NCI-H510A (cell line): ENCODE results near the gene ZNF491.
"Not testable (repeated sequence)": the region's sequence is repeated elsewhere in the genome, so short reads cannot be mapped to it uniquely, and the experiment has no call there.

ENCODE experiments used
- DNase-seq: peaks from one replicate; lab custom pipeline; 2025; lab: John Stamatoyannopoulos, UW

The ZNF491 gene

DNA sequence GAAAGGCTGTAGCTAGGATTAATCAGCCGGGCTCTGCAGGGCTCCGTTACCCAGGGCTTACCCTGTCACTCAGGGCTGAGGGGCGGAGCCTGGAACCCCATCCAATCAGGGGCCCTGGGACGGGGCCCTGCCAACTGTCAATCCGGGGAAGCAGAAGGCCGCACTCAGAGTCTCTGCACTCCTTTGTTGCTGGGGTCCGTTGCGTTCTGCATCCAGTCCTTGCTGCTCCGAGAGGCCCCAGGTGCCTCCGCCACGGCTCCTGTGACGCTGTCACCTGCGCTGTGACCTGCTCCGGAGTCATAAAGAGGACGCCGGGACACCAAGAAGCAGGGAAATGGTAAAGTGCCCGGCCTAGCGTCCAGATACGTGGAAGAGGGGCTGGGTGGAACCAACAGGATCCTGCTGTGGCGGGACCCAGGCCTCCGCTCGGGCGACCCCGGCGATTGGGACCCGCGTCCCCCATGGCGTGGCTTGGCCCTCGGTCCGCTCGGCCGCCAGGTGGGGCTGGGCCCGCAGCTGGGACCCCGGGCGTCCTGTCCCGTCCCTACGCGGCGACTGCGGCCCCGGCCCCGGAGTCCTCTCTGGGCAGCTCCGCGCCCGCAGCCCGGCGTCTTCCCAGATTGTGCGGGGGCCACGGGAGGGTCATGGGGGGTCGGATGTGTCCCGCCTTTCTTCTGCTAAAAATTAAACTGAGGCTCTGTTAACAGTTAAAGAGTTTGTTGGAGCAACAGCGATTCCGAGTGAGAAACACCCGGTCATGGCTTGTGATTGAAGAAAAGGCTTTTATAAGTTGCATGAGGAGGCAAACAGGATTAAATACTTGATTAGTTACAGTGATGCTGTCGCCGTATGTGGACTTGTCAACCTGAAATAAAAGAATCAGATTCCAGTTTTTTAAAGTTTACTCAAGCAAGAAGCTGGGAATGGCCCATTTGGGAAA lies at the start of gene ZNF491:
Gene ZNF491, plus strand, starts transcription at position 133 of the 940 bp plus-strand sequence. CDS start 7,431 bp downstream, outside the sequence.
- DNase-seq: peak; percentile 81

DNA sequence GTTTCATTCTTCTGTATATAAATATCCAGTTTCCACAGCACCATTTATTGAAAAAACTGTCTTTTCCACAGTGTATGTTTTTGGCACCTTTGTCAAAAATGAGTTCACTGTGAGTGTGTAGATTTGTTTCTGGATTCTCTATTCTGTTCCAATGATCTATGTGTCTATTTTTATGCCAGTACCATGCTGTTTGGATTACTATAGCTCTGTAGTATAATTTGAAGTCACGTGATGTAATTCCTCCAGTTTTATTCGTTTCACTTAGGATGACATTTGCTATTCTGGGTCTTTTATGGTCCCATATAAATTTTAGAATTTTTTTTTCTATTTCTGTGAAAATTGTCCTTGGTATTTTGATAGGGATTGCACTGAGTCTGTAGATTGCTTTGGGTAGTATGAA lies 48.6 kb upstream of the ZNF491 start:
- DNase-seq: no peak

DNA sequence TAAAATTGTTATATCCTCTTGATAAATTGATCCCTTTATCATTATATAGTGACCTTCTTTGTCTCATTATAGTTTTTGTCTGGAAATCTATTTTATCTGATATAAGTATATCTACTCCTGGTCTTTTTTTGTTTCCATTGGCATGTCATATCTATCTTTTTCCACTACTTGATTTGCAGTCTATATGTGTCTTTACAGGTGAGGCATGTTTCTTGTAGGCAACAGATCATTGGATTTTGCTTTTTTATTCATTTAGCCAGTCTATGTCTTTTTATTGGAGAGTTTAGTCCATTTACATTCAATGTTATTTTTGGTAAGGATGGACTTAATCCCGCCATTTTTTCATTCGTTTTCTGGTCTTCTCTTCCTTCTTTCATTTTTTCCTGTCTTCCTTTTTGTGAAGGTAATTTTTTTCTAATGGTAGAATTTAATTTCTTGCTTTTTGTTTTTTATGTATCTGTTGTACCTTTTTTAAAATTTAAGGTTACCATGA lies 46.0 kb upstream of the ZNF491 start:
- no peak for DNase-seq

DNA sequence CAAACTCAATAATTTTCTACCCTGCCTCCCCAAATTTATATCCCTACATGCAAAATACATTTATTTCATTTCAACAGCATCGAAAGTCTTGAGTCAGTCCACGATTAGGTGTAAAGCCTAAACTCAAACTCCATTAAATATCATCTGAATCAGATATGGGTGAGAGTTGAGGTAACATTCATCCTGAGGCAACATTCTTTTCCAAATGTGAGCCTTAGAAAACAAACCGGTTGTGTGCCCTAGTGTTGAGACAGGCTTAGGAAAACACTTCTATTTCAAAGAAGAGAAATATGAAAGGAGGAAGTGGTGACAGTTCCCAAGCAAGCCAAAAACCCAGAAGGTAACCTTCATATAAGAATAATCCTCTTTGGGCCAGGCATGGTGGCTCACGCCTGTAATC lies 43.7 kb upstream of the ZNF491 start:
- no peak for DNase-seq

DNA sequence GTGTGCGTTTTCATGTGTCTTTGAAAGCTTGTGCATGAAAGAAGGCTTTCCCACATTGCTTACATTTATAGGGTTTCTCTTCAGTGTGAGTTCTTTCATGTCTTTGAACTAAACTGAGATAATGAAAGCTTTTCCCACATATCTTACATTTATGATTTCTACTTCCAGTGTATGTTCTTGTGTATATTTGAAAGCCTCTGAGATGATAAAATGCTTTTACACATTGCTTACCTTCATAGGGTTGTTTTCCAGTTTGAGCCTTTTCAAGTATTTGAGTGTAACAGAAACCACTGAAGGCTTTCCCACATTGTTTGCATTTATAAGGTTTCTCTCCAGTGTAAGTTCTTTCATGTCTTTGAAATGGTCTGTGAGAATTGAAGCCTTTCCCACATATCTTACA lies 41.4 kb upstream of the ZNF491 start:
- no peak for DNase-seq

DNA sequence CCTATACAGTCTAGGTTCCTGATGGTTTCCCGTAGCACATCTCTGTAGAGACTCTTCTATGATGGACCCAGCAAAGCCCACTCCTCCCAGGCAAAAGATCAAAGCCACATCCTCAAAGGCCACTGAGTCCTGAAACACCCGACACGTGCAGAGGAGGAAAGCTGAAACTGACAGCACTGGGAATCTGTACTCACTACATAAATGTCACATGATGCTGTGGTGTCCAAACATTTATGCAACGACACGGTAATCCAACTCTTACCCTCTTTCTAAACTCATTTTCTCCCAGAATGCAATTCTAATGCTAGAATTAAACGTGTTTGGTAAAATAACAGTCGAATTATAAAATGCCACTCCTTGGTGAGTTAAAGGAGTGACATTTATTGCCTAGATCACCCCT lies 38.5 kb upstream of the ZNF491 start:
- no peak for DNase-seq

DNA sequence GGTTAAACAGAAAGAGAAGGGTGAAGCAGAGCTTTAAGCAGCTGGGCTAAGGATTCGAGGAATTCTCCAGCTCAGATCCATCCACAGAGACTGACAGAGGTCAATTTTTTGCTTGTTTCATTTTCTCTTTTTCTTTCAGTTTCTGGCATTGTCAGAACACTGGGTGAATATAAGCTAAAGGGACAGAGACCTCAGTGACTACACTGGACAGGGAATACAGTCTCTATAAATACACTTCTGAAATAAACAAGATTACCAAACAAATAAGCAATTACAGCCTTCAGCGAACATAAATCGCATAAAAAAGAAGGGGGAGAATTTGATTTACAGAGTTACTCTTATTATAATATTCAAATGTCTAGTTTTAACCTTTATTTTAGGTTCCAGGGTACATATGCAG lies 35.2 kb upstream of the ZNF491 start:
- no peak for DNase-seq

DNA sequence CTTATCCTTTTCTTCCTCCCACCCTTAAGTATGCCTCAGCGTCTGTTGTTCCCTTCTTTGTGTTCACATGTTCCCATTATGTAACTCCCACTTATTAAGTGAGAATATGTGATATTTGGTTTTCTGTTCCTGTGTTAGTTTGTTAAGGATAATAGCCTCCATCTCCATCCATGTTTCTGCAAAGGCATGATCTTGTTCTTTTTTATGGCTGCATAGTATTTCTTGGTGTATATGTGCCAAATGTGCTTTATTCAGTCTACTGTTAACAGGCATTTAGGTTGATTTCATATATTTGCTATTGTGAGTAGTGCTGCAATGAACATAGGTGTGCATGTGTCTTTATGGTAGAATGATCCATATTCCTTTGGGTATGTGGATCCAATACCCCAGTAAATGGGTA lies 34.7 kb upstream of the ZNF491 start:
- DNase-seq: no peak

DNA sequence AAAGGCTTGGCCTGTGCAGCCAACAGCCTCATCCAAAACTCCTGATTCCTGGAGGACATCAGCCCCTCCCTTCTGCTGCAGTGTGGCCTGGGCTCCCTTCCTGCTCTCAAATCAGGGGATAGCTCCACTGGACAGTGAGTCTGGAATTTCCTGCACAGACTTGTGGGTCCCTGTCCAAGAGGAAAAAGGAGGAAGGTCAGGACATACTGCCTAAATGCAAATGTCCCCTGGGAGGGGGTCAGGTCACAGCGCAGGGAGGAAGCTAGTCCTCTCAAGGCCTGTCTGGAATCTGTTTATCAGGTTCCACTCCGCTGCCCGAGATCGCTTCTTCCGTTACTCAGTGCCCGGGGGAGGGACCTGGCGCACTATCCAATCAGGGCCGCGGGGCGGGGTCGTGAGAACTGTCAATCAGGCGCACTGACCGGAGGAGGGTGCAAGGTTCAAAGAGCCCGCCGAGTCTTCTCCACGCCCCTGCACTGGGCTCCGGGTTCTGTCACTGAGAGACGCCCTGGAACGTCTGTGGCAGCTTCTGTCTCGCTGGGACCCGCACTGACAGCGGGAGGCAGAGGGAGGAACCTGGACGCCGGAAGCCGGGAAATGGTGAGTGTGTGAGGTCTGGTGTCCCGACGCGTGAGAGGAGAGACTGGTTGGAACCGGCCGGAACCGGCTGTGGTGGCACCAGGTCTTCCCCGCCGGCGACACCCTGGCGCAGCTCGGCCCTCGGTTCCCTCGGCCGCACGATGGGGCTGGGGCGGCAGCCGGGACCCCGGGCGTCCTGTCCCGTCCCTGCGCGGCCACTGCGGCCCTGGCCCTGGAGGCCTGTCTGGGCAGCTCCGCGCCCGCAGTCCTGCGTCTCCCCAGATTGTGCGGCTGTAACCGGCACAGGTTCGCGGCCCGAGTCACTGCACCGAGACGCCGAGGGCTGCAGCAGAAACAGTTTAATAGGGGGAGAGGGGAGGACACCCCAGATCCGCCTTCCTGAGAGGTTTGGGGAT lies 31.4 kb upstream of the ZNF491 start, which contains the start of gene ZNF441:
Gene ZNF441, plus strand, starts transcription at position 404 of the 995 bp plus-strand sequence. Its CDS starts 194 bp downstream, at position 598.
- peak; percentile 90 for DNase-seq

DNA sequence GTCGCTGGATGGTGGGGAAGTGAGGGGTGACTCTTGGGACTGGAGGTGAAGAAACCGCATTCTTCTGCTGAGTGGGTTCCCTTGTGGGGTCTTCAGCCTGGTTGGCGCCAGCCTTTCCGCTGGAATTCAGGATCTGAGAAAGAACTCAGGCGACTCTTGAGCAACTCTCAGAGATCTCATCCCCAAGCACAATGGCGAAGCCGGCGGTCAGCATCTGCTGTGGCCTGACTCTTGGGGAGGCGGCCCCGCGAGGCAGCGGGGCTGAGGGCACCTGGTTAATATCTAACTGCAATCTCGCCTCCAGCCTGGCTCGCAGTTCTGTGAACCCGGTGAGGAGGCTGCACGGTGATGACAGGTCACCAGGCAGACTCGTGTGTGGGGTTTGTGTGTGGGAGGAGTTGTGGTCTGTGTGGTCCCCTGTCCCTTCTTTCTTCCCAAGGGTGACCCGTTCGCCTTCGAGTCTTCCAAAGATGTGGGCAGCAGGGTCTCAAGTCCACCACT lies 30.6 kb upstream of the ZNF491 start:
- DNase-seq: no peak

DNA sequence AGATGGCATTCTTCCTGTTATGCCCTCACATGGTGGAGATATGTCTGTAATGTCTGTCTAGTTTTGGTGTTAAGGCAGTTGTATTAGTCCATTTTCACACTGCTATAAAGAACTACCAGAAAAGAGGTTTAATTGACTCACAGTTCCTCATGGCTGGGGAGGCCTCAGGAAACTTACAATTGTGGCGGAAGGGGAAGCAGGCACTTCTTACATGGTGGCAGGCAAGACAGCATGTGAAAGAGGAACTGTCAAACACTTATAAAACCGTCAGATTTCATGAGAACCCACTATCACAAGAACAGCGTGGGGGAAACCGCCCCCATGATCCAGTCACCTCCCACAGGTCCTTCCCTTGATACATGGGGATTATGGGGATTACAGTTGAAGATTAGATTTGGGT lies 28.3 kb upstream of the ZNF491 start:
- no peak for DNase-seq

DNA sequence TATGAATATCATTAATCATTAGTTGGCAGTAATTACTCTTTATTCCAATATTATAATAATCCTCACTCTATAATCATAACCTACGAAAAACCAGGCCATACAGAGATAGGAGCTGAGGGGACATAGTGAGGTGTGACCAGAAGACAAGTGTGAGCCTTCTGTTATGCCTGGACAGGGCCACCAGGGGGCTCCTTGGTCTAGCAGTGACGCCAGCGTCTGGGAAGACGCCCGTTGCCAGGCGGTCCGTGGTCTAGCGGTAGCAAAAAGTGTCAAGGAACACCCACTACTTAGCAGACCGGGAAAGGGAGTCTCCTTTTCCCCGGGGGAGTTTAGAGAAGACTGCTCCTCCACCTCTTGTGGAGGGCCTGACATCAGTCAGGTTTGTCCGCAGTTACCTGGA lies 26.8 kb upstream of the ZNF491 start:
- not testable (repeated sequence) for DNase-seq

DNA sequence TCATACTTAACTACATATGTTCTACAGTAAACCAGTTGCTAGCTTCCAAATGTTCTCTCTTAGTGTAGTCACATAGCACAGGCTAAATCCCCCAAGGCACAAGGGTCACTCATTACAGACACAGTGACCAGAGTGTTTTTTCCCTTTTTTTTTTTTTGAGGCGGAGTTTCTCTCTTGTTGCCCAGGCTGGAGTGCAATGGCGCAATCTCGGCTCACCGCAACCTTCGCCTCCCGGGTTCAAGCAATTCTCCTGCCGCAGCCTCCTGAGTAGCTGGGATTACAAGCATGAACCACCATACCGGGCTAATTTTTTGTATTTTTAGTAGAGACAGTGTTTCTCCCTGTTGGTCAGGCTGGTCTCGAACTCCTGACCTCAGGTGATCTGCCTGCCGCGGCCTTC lies 21.7 kb upstream of the ZNF491 start:
- DNase-seq: not testable (repeated sequence)

DNA sequence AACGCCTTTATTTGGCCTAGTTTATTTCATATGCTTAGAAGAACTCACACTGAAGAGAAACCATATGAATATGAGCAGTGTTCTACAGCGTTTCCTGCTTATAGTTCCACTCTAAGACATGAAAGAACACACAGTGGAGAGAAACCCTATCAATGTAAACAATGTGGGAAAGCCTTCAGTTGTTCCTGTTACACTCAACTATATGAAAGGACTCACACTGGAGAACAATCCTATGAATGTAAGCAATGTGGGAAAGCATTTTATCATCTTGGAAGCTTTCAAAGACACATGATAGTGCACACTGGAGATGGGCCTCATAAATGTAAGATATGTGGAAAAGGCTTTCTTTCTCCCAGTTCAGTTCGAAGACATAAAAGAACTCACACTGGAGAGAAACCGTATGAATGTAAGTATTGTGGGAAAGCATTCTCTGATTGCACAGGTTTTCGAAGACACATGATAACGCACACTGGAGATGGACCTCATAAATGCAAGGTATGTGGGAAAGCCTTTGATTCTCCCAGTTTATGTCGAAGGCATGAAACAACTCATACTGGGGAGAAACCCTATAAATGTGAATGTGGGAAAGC lies 17.8 kb upstream of the ZNF491 start:
- DNase-seq: no peak

DNA sequence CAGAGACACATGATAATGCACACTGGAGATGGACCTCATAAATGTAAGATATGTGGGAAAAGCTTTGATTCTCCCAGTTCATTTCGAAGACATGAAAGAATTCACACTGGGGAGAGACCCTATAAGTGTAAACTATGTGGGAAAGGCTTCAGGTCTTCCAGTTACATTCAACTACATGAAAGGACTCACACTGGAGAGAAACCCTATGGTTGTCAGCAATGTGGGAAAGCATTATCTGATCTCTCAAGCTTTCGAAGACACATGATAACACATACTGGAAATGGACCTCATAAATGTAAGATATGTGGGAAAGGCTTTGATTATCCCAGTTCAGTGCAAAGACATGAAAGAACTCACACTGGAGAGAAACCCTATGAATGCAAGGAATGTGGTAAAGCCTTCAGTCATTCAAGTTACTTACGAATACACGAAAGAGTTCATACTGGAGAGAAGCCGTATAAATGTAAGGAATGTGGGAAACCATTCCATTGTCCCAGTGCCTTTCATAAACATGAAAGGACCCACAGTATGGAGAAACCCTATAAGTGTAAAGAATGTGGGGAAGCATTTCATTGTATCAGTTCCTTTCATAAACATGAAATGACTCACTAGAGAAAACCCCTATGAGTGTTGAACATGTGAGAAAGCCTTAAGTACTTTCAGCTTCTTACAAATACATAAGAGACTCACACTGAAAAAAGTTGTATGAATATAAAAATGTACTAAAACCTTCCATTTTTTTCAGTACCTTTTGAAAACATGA lies 16.8 kb upstream of the ZNF491 start:
- no peak for DNase-seq

DNA sequence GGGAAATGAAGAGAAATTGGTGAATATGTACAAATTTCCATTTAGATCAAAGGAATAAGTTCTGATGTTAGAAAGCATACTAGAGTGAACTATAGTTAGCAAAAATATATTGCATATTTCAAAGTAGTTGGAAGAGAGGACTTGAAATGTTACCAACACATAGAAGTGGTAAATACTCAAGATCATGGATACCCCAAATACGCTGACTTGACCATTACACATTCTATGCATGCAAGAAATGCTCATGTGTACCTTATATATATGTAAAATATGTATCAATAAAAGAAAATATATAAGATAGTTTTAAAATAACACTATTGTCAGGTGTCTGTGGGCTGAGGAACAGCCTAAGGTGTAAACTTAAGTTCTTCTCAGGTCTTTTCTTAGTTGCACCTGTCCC lies 14.6 kb upstream of the ZNF491 start:
- no peak for DNase-seq

DNA sequence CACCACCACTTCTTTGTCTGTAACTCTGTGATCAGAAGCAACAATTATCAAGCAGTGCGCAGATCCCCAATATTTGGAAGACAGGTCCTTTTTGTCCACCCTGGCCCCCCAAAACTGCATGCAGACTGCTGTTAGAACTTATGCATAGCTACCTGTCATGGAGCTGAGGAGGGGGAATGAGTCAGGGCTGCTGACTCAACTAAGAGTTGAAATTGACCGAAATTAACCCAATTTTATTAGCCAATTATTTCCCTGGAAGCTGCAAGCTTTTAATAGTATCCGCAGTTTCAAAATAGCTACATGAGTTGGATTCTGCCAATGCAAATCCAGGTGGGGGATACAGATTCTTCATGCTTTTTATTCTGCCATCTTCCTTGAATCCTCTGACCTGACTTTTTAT lies 14.0 kb upstream of the ZNF491 start:
- no peak for DNase-seq

DNA sequence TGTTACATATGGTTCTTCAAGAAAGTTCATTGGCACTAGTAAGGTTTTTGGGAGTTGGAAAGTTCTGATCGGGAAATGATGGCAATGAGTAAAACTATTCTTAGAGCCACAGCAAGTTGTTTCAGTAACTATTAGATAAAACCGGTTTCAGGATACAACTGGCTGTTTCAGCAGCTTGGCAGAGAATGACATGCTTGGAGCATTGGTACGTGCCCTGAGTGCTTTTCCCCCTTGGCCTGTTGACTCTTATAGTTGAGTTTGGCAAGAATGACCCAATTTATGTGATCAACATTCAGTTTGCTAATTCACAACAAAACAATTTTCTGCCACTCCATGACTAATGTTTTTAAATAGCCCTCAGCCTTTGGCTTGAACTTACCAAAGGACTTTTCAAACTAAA lies 10.8 kb upstream of the ZNF491 start:
- no peak for DNase-seq

DNA sequence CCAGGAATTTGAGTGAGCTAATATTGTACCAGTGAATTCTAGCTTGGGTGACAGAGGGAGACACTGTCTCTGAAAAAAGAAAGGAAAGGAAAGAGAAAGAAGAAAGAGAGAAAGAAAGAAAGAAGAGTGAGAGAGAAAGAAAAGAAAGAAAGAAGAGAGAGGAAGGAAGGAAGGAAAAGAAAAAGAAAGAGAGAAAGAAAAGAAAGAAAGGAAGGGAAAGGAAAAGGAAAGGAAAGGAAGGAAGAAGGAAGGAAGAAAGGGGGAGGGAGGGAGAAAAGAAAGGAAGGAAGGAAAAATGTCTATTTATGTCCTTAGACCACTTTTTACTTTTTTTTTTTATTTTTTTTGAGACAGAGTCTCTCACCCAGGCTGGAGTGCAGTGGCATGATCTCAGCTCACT lies 5.4 kb upstream of the ZNF491 start:
- DNase-seq: no peak

DNA sequence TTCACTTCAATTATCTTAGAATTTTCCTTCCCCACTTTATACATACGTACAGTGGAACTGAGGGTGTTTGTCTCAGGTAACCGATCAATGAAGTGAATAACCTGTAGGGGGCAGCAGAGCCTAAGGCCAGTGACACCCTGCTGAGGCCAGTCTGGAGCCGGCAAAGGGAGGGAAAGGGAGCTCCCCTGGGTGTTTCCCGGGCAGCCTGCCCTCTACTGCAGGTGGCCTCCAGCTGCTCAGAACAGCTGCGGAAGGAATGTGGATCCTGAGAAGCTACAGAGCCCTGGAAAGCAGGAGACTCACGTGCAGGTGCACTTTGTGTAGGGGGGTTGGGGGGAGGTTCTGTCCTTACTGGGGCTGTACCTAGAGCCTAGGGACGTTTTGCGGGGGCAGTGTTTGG lies 832 bp upstream of the ZNF491 start:
- peak; percentile 89 for DNase-seq
